Upper lobe of left lung (tissue), 6 donors: ENCODE measurements around the gene OSBPL9. TPM values are rescaled to one million over a fixed set of nuclear protein-coding genes. Genes with fewer than 3 reads are reported as not detected.
"Not testable (repeated sequence)": the region's sequence is repeated elsewhere in the genome, so short reads cannot be mapped to it uniquely, and the experiment has no call there.

Source experiments
- ATAC-seq, 2 donors: fragments of 200-7000 bp; cut with Tn5 transposase; one replicate each; pipeline ENCODE4 v1.9.1; 2022; ENCODE audit warnings: mild to moderate bottlenecking in 2 of 2, moderate library complexity in 2 of 2; ENCODE audit not compliant: low FRiP score in 2 of 2
- DNase-seq, 2 donors: peaks; one replicate each; pipeline ENCODE4 v3.0.0-alpha.2; 2019 to 2020
- H3K27ac ChIP-seq, 4 donors: fragments of 200-600 bp; sonication (generic); one replicate each; pipeline ENCODE4 v1.5.1; 2016 to 2019
- H3K27me3 ChIP-seq, 4 donors: fragments of 200-600 bp; sonication (generic); one replicate each; pipeline ENCODE4 v1.5.1; 2017 to 2019
- H3K36me3 ChIP-seq, 4 donors: fragments of 200-600 bp; sonication (generic); one replicate each; pipeline ENCODE4 v1.5.1; 2016 to 2019
- H3K4me1 ChIP-seq, 4 donors: fragments of 200-600 bp; sonication (generic); one replicate each; pipeline ENCODE4 v1.5.1; 2018 to 2019
- H3K4me3 ChIP-seq, 4 donors: fragments of 200-600 bp; sonication (generic); one replicate each; pipeline ENCODE4 v1.5.1; 2017 to 2019; ENCODE audit warnings: mild to moderate bottlenecking in 2 of 4, moderate library complexity in 1 of 4
- H3K9me3 ChIP-seq, 4 donors: fragments of 200-600 bp; sonication (generic); one replicate each; pipeline ENCODE4 v1.5.1; 2018 to 2019
- EP300 ChIP-seq, 4 donors: sonication (generic); formaldehyde crosslinking; IDR thresholded peaks; one replicate each; pipeline ENCODE4 v1.5.1; 2017; ENCODE audit warnings: antibody characterized with exemption in 4 of 4, control low read depth in 2 of 4
- POLR2A ChIP-seq, 4 donors: fragments of 450-650 bp; IDR thresholded peaks; one replicate each; pipeline ENCODE4 v1.5.1; 2016 to 2017; ENCODE audit warnings: antibody characterized with exemption in 4 of 4, mild to moderate bottlenecking in 2 of 4
- POLR2AphosphoS5 ChIP-seq, 2 donors: sonication (generic); formaldehyde crosslinking; IDR thresholded peaks; one replicate each; pipeline ENCODE4 v1.5.1; 2017; ENCODE audit warnings: antibody characterized with exemption in 2 of 2
- WGBS, 2 donors: methylation state at CpG; one replicate each; pipeline ENCODE4 v1.1.5; 2017 to 2018; 5-methylcytosine and 5-hydroxymethylcytosine counted together
- total RNA-seq, 6 donors: library from RNA; depleted of rRNA in 4 of 6; stranded (reverse); fragments of >200 nt in 4 of 6; gene quantifications; one replicate each; pipeline versions ENCODE4 v1.1.0 to v1.2.1, GENCODE V29; 2016 to 2021
- TF ChIP-seq, protein P1 (sequence below), 6 experiments: fragments of 450-650 bp in 4 of 6; fragments of 200-600 bp in 2 of 6; sonication (generic) in 2 of 6; IDR thresholded peaks; one replicate each; pipeline ENCODE4 v1.5.1; 2016 to 2019; ENCODE audit warnings: antibody characterized with exemption in 6 of 6
- donor health status: DM: no; HTN: no; CAD: no; lungs with moderate emphysema.
- donor health status: DM: no; HTN: yes; CAD: no; lungs with severe emphysema.

The OSBPL9 gene
- total RNA-seq, 6 donors from 2014 or later: 55.7 to 271 (median 94.9) TPM

DNA sequence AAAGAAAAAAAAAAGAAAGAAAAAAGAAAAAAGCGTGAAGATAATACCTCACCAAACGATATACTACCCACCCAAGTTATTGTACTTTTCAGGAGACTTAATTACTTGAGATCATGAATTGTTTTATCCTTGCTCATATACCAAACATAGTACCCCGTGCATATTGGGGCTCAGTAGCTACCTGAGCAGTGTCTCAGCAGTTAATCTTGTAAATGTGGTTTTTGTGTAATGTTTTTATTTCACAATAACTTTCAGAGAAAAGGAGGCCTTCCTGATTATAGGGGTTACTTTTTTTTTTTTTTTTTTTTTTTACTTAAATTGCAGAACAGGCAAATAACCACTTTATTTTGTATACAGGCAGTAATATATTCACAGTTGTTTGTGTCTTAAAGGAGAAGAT, 80.3 kb downstream of the OSBPL9 start:
- Histone ChIP-seq H3K36me3 (no peaks in the 10 kb centered on the region), H3K4me1 (peaks cover 0 to 8% (median 2%) of the 10 kb centered on the region in 4 donors), H3K27ac (peak overlapping the region in 1 of 4 donors; percentile 32), H3K9me3 (no peaks in the 10 kb centered on the region), H3K27me3 (no peaks in the 10 kb centered on the region), H3K4me3 (no peak overlapping the region)
- no peak for DNase-seq
- WGBS, 2 donors: 81 to 90% methylated on average over 3 of the region's 3 CpGs
- TF ChIP-seq POLR2AphosphoS5 (IDR thresholded peaks at IDR 0.05): no peak
- TF ChIP-seq POLR2A (IDR thresholded peaks at IDR 0.05): no peak
- ATAC-seq: no peak

DNA sequence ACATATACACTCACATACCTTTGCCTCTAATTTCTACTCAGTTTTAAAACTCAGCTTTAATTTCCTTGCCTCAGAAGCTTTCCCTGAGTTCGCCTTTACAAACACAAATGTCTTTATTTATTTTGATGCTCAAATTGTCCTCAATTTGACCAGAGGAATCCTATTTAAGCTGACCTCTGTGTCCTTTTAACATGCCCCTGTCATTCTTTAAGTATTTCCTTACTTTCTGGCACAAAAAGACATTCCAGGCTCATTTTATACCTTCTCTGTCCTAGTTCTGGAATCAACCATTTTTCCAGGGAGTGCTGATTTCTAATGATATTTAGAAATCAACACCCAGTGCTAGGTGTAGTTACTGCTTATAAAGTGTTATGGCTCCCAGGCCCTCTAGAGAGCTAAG, 82.5 kb downstream of the OSBPL9 start:
- TF ChIP-seq, protein P1, sequence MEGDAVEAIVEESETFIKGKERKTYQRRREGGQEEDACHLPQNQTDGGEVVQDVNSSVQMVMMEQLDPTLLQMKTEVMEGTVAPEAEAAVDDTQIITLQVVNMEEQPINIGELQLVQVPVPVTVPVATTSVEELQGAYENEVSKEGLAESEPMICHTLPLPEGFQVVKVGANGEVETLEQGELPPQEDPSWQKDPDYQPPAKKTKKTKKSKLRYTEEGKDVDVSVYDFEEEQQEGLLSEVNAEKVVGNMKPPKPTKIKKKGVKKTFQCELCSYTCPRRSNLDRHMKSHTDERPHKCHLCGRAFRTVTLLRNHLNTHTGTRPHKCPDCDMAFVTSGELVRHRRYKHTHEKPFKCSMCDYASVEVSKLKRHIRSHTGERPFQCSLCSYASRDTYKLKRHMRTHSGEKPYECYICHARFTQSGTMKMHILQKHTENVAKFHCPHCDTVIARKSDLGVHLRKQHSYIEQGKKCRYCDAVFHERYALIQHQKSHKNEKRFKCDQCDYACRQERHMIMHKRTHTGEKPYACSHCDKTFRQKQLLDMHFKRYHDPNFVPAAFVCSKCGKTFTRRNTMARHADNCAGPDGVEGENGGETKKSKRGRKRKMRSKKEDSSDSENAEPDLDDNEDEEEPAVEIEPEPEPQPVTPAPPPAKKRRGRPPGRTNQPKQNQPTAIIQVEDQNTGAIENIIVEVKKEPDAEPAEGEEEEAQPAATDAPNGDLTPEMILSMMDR (IDR thresholded peaks at IDR 0.05): no peak
- TF ChIP-seq EP300 (IDR thresholded peaks at IDR 0.05) (no peak), POLR2AphosphoS5 (IDR thresholded peaks at IDR 0.05) (no peak), POLR2A (IDR thresholded peaks at IDR 0.05) (no peak)
- DNase-seq: no peak

DNA sequence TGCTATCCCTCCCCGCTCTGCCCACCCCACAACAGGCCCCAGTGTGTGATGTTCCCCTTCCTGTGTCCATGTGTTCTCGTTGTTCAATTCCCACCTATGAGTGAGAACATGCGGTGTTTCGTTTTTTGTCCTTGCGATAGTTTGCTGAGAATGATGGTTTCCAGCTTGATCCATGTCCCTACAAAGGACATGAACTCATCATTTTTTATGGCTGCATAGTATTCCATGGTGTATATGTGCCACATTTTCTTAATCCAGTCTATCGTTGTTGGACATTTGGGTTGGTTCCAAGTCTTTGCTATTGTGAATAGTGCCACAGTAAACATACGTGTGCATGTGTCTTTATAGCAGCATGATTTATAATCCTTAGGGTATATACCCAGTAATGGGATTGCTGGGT, 84.9 kb downstream of the OSBPL9 start:
- H3K27me3 ChIP-seq, ATAC-seq, H3K27ac ChIP-seq, H3K4me1 ChIP-seq, H3K9me3 ChIP-seq, H3K36me3 ChIP-seq, H3K4me3 ChIP-seq, DNase-seq: not testable (repeated sequence)
- WGBS, 2 donors: 98% methylated on average over 5 to 7 of the region's 7 CpGs

More for the DNA sequence above, 82.5 kb downstream of the OSBPL9 start:
- no peaks in the 10 kb centered on the region for H3K4me1 ChIP-seq
- H3K27me3 ChIP-seq: no peaks in the 10 kb centered on the region
- no peaks in the 10 kb centered on the region for H3K9me3 ChIP-seq
- no peak overlapping the region for H3K4me3 ChIP-seq
- WGBS, 2 donors: 87% methylated on average over 1 of the region's 1 CpG
- no peak for ATAC-seq
- no peaks in the 10 kb centered on the region for H3K36me3 ChIP-seq
- H3K27ac ChIP-seq: no peak overlapping the region

DNA sequence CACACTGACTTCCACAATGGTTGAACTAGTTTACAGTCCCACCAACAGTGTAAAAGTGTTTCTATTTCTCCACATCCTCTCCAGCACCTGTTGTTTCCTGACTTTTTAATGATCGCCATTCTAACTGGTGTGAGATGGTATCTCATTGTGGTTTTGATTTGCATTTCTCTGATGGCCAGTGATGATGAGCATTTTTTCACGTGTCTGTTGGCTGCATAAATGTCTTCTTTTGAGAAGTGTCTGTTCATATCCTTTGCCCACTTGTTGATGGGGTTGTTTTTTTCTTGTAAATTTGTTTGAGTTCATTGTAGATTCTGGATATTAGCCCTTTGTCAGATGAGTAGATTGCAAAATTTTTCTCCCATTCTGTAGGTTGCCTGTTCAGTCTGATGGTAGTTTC, 85.3 kb downstream of the OSBPL9 start:
- not testable (repeated sequence) for H3K4me1 ChIP-seq, H3K4me3 ChIP-seq, DNase-seq, H3K27me3 ChIP-seq, H3K9me3 ChIP-seq, H3K27ac ChIP-seq, ATAC-seq, H3K36me3 ChIP-seq
- WGBS, 2 donors: 85% methylated on average over 2 of the region's 2 CpGs; no CpG with 5 or more reads in 1 of the 2 donors

DNA sequence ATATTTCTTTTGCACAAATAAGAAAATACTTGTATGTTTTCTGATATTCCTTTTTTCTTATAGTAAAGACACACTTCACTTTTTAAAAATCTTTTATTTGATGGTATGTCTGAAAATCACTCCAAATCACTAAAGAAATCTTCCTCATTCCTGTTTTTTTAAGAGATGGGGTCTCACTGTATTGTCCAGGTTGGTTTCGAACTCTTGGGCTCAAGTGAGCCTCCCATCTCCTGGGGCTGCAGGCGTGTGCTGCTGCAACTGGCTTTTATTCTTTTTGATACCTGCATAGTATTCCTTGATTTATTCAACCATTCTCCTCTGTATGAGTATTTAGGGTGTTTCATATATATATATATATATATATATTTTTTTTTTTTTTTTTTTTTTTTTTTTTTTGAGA, 88.1 kb downstream of the OSBPL9 start:
- TF ChIP-seq, protein P1 (IDR thresholded peaks at IDR 0.05): no peak
- TF ChIP-seq POLR2AphosphoS5 (IDR thresholded peaks at IDR 0.05): no peak
- Histone ChIP-seq H3K4me3 (no peak overlapping the region), H3K36me3 (no peaks in the 10 kb centered on the region), H3K9me3 (no peaks in the 10 kb centered on the region), H3K27ac (no peak overlapping the region), H3K27me3 (no peaks in the 10 kb centered on the region), H3K4me1 (no peaks in the 10 kb centered on the region)
- WGBS, 2 donors: 91 to 100% methylated on average over 2 of the region's 2 CpGs
- DNase-seq: no peak
- no peak for ATAC-seq

DNA sequence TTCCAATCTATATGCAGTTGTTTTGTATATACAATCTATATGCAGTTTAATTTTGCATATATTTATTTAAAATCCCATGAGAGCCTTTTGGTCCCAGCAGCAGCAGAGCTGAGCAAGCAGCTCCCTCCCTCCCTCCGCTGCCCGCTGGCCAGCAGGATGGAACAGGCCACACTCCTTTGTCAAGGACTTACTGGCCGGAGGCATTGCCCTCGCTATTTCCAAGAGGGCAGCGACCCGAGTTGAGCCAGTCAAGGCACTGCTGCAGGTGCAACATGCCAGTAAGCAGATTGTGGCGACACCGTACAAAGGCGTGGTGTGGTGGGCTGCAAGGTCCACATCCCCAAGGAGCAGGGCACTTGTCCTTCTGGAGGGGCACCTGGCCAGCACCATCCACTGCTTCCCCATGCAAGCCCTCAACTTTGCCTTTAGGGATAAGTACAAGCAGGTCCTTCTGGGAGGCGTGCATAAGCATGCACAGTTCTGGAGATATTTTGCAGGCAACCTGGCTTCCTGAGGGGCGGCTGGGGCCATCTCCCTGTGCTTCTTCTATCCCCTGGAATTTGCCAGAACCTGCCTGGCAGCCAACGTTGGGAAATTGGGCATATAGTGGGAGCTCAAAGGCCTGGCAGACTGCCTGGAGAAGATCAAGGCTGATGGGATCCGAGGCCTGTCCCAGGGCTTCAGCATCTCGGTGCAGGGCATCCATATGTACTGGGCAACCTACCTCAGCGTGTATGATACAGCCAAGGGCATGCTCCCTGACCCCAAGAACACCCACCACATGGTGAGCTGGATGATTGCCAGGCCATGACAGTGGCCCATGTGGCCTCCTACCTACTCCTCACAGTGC, 92.2 kb downstream of the OSBPL9 start:
- ATAC-seq (no peak), DNase-seq (no peak)
- no peak overlapping the region for H3K4me3 ChIP-seq
- no peaks in the 10 kb centered on the region for H3K27me3 ChIP-seq
- 88 to 94% methylated on average over 10 to 15 of the region's 15 CpGs for WGBS, 2 donors
- H3K9me3 ChIP-seq: no peaks in the 10 kb centered on the region
- no peak overlapping the region for H3K27ac ChIP-seq
- TF ChIP-seq, protein P1 (IDR thresholded peaks at IDR 0.05): no peak
- TF ChIP-seq EP300 (IDR thresholded peaks at IDR 0.05) (no peak), POLR2A (IDR thresholded peaks at IDR 0.05) (no peak), POLR2AphosphoS5 (IDR thresholded peaks at IDR 0.05) (no peak)
- no peaks in the 10 kb centered on the region for H3K4me1 ChIP-seq
- H3K36me3 ChIP-seq: no peaks in the 10 kb centered on the region
